Smooth muscle cell (in vitro differentiated cells): ENCODE data around the gene SAMMSON. TPM values are rescaled to one million over a fixed set of nuclear protein-coding genes. Genes with fewer than 3 reads are reported as not detected.

ENCODE experiments used
- DNase-seq: peaks from one replicate; lab custom pipeline; 2025; ENCODE audit not compliant: unreplicated experiment; lab: John Stamatoyannopoulos, UW
- H2AFZ ChIP-seq: fragments of 200-600 bp; sonication (generic); 2 replicates; pipeline ENCODE4 v1.6.0; 2016; ENCODE audit warnings: antibody characterized with exemption, low read depth, mild to moderate bottlenecking
- H3F3A ChIP-seq: fragments of 200-600 bp; sonication (generic); 2 replicates; pipeline ENCODE4 v1.6.0; 2017; ENCODE audit warnings: antibody characterized with exemption, low read depth
- H3K27ac ChIP-seq: fragments of 200-600 bp; sonication (generic); 2 replicates; pipeline ENCODE4 v1.5.1; 2016; ENCODE audit warnings: low read depth, mild to moderate bottlenecking
- H3K27me3 ChIP-seq: fragments of 200-600 bp; sonication (generic); 2 replicates; pipeline ENCODE4 v1.6.1; 2016; ENCODE audit warnings: low read depth, mild to moderate bottlenecking
- H3K36me3 ChIP-seq: fragments of 200-600 bp; sonication (generic); 2 replicates; pipeline ENCODE4 v1.5.1; 2016; ENCODE audit warnings: low read depth
- H3K4me1 ChIP-seq: fragments of 200-600 bp; sonication (generic); 2 replicates; pipeline ENCODE4 v1.5.1; 2016; ENCODE audit warnings: low read depth
- H3K4me2 ChIP-seq: fragments of 200-600 bp; sonication (generic); 2 replicates; pipeline ENCODE4 v1.6.0; 2016; ENCODE audit warnings: mild to moderate bottlenecking
- H3K4me3 ChIP-seq: fragments of 200-600 bp; sonication (generic); 2 replicates; pipeline ENCODE4 v1.5.1; 2016; ENCODE audit warnings: mild to moderate bottlenecking
- H3K79me2 ChIP-seq: fragments of 200-600 bp; sonication (generic); 2 replicates; pipeline ENCODE4 v1.6.0; 2016; ENCODE audit warnings: low read depth, mild to moderate bottlenecking
- H3K9ac ChIP-seq: fragments of 200-600 bp; sonication (generic); 2 replicates; pipeline ENCODE4 v1.6.0; 2016; ENCODE audit warnings: low read depth
- H3K9me3 ChIP-seq: fragments of 200-600 bp; sonication (generic); replicated peaks from 2 replicates; pipeline ENCODE4 v1.5.1; 2016; ENCODE audit warnings: low read depth
- H4K20me1 ChIP-seq: fragments of 200-600 bp; sonication (generic); 2 replicates; pipeline ENCODE4 v1.6.0; 2016; ENCODE audit warnings: low read depth
- CTCF ChIP-seq: fragments of 200-600 bp; sonication (generic); IDR thresholded peaks from 2 replicates; pipeline ENCODE4 v1.5.1; 2017; ENCODE audit warnings: borderline replicate concordance, mild to moderate bottlenecking, antibody characterized with exemption; ENCODE audit not compliant: insufficient read depth, poor library complexity, severe bottlenecking
- WGBS: methylation state at CpG from one replicate; pipeline ENCODE4 v1.1.7; 2016; ENCODE audit warnings: low lambda C conversion rate; 5-methylcytosine and 5-hydroxymethylcytosine counted together
- polyA plus RNA-seq: library from polyadenylated mRNA; unstranded; fragments of >200 nt; fragmentation: Nextera tagmentation; extraction: Ambion mirVana; gene quantifications from 2 replicates; pipeline ENCODE4 v1.2.1, GENCODE V29; 2016
- total RNA-seq: library from RNA; depleted of rRNA; stranded (reverse); fragments of >200 nt; gene quantifications from 2 replicates; pipeline ENCODE4 v1.2.3, GENCODE V29; 2014

The SAMMSON gene
- total and polyA plus RNA-seq, 2 experiments from 2014 or later, result not detected

- Histone ChIP-seq H3K9ac (no peak overlapping the region), H3K27me3 (no peaks in the 10 kb centered on the region), H2AFZ (no peak overlapping the region), H3K4me2 (no peak overlapping the region), H3K79me2 (no peaks in the 10 kb centered on the region), H3K9me3 (no peaks in the 10 kb centered on the region), H3K4me3 (no peak overlapping the region), H3K36me3 (no peaks in the 10 kb centered on the region), H3K27ac (no peak overlapping the region), H3K4me1 (no peaks in the 10 kb centered on the region), H3F3A (no peaks in the 10 kb centered on the region), H4K20me1 (no peaks in the 10 kb centered on the region)
- no peak for TF ChIP-seq CTCF
- WGBS, result 90% methylated on average over 3 of the region's 3 CpGs
- no peak for DNase-seq
Measured at GRCh38 chr3:70042641-70043040, 43.1 kb downstream of the SAMMSON start.

GRCh38 chr3:70049761-70050160, 50.2 kb downstream of the SAMMSON start:
- Histone ChIP-seq H3K79me2 (no peaks in the 10 kb centered on the region), H4K20me1 (no peaks in the 10 kb centered on the region), H3K27me3 (no peaks in the 10 kb centered on the region), H2AFZ (no peak overlapping the region), H3K9ac (no peak overlapping the region), H3K36me3 (no peaks in the 10 kb centered on the region), H3K27ac (no peak overlapping the region), H3K9me3 (no peaks in the 10 kb centered on the region), H3K4me1 (no peaks in the 10 kb centered on the region), H3K4me3 (no peak overlapping the region), H3K4me2 (no peak overlapping the region), H3F3A (no peaks in the 10 kb centered on the region)
- TF ChIP-seq CTCF, result no peak
- DNase-seq, result no peak
- WGBS, result 41% methylated on average over 3 of the region's 3 CpGs

GRCh38 chr3:70053293-70053692, 53.8 kb downstream of the SAMMSON start:
- Histone ChIP-seq H3K4me2 (no peak overlapping the region), H3K4me1 (peaks cover 11% of the 10 kb centered on the region), H4K20me1 (no peaks in the 10 kb centered on the region), H3K9ac (no peak overlapping the region), H3K9me3 (no peaks in the 10 kb centered on the region), H2AFZ (no peak overlapping the region), H3K36me3 (no peaks in the 10 kb centered on the region), H3K27me3 (peaks cover 5% of the 10 kb centered on the region), H3K79me2 (no peaks in the 10 kb centered on the region), H3K4me3 (no peak overlapping the region), H3F3A (no peaks in the 10 kb centered on the region), H3K27ac (no peak overlapping the region)
- WGBS, result 41% methylated on average over 1 of the region's 1 CpG
- no peak for DNase-seq
- no peak for TF ChIP-seq CTCF

GRCh38 chr3:70056081-70056480, 56.5 kb downstream of the SAMMSON start:
- TF ChIP-seq CTCF, result no peak
- WGBS, result 68% methylated on average over 3 of the region's 3 CpGs
- H3K9me3 ChIP-seq, result no peaks in the 10 kb centered on the region
- H3K79me2 ChIP-seq, result no peaks in the 10 kb centered on the region
- no peak overlapping the region for H3K27ac ChIP-seq
- H4K20me1 ChIP-seq, result no peaks in the 10 kb centered on the region
- H3F3A ChIP-seq, result no peaks in the 10 kb centered on the region
- H3K9ac ChIP-seq, result no peak overlapping the region
- H3K36me3 ChIP-seq, result no peaks in the 10 kb centered on the region
- H3K27me3 ChIP-seq, result peaks cover 5% of the 10 kb centered on the region
- no peak overlapping the region for H2AFZ ChIP-seq
- no peak for DNase-seq
- H3K4me1 ChIP-seq, result peaks cover 11% of the 10 kb centered on the region
- H3K4me3 ChIP-seq, result no peak overlapping the region
- H3K4me2 ChIP-seq, result no peak overlapping the region
